NCI-H524 treated with DMSO at 0.1 percent for 48 hours (cell line): Measurements from ENCODE around the gene TGM2.

ENCODE experiments used
- DNase-seq: peaks from one replicate; lab custom pipeline; 2025; lab: John Stamatoyannopoulos, UW

TGM2 gene

DNA sequence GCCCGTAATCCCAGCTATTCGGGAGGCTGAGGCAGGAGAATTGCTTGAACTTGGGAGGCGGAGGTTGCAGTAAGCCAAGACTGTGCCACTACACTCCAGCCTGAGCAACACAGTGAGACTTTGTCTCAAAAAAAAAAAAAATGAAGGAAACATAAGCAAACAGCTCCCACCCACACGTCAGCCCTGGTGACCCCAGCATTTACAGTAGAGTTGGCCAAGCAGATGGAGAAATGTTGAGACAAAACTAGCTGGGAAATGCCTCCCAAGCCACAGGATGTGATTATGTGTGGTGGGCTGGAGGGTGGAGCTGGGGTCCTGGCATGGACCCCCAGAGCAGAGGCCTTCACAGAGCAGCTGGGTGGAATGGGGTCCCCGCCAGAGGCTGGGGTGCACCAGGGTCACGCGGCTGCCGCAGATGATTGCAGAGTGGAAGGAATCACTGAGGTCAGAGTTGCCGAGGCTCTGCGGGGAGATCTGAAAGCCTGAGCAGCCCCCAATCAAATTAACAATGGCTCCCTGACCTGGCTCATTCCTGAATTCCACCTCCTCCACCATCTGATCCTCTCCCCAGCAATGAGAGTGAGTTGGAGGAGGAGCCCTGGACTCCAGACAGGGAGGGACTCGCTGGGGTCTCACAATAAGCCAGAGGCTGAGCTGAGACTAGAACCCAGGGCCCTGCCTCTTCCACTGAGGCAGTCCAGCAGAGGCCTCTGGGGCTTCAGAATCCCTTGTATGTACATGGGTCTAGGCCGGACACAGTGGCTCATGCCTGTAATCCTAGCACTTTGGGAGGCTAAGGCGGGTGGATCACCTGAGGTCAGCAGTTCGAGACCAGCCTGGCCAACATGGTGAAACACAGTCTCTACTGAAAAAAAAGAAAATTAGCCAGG, 34.7 kb upstream of the TGM2 start:
- DNase-seq = no peak

DNA sequence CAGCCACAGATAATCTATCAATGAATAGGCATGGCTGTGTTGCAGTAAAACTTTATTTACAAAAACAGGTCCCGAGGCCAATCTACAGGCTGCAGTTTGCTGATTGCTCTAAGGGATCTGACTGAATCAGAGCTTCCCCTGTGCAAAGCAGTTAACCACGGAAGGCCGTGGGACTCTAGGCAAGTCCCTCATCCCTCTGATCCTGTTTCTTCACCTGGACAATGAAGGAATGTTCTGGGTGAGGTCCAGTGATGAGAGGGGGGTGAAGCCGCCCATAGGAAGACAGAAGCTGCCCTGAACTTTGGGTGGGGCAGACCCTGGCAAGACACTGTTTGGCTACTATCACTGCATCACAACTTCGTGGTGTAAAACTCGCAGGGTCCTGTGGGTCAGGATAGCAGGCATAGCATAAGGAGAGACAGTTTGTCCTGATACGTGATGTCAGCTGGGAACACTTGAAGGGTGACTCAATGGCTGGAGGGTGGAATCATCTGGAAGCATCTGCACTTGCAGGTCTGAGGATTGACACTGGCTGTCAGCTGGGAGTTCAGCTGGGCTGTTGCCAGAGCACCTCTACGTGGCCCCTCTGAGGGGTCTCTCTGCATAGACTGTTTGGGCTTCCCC, 33.3 kb upstream of the TGM2 start:
- DNase-seq = no peak

DNA sequence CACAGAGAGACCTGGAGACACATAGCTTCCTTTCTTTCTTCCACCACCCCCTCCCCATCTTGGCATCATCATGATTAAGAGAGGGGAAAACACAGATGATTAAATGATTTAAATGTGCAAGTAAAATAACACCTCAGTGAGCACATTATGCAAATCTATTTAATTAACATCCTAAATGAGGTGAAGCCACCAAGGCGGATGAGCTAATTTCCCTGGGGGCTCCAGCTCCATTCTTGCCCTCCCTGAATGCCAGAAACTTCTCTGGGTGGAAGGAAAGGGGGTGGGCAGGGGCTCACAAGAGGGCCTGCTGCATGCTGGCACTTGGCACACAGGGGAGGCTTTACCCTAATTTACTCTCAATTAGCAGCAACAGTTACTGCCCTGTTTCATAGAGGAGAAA, 32.5 kb upstream of the TGM2 start:
- no peak for DNase-seq

DNA sequence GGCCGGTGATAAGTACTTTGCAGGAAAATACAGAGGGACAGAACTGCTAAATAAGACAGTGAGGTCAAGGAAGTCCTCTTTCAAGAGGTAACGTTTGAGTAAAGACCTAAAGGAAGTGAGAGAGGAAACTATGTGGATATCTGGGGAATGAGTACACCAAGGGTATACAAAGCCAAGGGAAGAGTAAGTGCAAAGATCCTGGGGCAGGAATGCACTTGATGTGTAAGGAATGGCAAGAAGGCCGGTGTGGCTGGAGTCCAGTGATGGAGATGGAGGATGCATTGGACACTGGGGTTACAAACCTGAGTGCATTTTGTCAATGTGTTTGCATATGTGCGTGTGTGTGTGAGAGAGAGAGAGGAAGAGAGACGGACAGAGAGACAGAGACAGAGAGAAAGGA, 32.1 kb upstream of the TGM2 start:
- no peak for DNase-seq

DNA sequence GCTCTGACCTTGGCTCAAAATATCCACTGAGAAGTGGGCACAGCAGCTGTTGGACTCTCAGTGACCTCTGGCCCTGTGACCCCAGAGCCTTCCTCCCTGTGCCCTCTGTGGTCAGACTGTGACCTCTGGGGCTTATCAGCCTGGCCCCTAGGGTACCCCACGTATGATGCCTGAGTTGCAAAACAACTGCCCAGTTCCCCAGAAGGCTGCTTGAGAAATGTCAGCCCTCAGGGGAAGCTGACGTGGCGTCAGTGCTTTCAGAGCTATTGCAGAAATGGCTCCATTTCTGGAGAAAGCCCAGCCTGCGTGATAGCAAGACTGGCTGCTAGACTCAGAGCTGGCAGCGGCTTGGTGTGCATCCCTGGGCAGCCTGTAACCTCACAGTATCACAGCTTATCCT, 31.5 kb upstream of the TGM2 start:
- no peak for DNase-seq

DNA sequence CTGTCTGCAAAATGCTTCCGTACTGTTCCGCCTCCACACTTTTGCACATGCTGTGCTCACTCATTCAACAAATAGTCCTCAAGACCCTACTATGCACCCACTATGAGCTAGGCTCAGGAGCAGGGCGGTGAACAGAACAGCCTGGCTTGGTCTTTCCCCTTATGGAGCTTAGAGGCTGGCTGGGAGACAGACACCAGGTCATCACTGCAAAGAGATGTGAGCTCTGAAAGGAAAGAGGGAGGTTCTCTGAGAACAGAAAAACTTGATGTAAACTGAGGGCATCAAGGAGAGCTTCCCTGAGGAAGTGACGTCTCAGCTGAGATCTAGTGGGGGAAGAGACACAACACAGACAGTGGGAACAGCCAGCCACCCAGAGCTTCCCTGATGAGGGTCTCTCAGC, 31.0 kb upstream of the TGM2 start:
- no peak for DNase-seq

DNA sequence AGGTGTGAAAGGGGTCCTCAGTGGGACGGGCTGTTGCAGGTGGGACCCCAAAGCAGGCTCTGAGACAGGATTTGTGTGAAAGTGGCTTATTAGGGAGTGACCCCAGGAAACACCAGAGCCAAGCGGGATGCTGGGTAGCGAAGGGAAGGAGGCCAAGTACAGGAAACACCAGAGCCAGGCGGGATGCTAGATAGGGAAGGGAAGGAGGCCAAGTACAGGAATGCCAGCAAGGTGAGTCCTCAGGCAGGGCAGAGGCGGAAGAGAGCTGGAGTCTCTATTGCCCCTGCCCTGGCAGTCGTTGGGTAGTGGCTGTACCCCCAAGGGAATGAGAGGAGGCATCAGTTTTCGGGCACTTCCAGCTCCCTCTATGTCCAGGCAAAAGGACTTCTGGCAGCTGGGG, 30.5 kb upstream of the TGM2 start:
- no peak for DNase-seq

DNA sequence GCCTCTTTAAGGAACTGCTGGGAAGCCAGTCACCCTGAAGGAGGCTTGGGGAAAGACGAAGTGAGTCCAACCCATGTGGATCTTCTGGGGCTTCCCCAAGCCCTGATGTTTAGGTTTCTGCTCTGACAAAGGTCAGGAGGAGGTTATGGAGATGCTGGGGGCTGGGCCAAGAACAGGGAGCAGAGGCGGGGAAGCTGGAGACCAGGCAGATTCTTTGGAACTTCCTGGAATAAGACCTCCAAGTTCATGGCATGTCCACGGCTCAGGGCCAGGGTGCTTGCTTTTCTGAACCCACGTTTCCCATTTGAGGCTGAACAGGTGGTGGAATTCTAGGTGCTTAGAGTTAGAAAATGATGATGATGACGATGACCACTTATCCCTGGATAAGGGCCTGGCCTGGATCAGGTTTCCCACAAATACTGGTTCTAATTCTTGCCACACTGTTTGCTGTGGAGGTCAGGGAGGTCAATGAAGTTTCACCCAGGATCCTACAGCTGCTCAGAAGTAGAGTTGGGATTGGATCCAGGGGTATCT, 30.0 kb upstream of the TGM2 start:
- no peak for DNase-seq

DNA sequence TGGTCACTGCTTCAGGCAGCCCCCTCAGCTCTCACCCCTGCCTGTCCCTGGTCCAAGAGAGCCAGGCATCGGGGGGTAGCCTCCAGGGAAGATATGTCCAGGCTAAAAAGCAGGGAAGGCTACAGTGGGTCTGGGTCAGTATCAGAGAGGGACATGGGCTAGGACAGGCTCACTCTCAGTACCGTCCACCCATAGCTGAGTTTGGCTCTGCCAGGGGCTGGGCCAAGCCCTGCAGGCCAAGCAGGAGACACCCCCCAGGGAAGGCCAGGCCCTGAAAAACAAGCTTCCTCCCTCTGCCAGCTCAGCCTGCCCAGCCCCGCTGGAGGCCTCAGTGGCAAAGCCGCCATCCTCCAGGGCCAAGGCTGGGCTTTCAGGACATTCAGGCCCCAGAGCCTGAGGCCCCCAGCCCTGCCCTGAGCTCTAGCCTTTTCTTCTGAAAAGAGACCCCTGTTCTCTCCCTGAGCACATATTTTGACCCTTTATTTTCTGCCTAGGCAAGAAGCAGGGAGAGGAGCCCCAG, 28.6 kb upstream of the TGM2 start:
- DNase-seq = no peak

DNA sequence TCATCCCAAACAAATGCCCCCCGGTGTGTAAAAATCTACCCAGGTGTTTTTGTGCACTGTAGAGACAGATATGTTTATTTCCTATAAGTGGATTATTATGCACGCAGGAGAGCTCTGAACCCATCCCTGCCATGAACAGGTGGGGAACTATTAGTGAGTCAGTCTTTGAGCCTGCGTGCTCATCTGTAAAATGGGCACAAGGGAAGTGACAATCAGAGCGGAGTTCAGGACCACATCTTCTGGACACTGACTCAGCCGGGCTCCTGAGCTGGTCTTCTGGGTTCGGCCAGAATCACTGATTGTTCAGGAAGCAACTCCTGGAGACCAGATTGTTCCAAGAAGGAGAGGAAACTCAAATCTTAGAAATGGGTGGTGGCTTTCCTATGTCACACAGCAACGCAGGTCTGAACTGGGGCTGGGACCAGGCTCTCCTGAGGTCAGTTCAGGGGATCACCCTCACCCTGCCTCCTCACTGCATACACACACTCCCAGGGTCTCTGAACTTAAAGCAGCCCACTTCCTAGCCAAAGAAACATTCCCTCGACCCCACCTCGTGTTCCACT, 27.3 kb upstream of the TGM2 start:
- no peak for DNase-seq

DNA sequence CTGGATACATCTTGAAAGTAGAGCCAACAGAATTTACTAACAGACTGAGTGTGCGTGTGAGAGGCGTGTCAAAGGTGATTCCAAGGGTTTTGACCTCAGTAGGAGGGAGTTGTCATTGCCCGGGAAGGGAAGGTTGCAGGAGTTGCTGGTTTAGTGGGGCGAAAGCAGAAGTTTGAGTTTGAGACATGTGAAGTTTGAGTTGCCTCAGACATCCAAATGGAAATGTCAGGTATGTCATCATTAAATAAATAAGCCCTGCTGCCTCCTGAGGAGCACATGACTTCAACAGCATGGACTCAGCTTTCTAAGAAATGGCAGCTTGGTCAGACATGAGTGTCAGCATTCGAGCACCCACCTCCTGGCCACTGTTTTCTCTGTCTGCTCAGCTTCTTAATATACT, 26.6 kb upstream of the TGM2 start:
- no peak for DNase-seq

DNA sequence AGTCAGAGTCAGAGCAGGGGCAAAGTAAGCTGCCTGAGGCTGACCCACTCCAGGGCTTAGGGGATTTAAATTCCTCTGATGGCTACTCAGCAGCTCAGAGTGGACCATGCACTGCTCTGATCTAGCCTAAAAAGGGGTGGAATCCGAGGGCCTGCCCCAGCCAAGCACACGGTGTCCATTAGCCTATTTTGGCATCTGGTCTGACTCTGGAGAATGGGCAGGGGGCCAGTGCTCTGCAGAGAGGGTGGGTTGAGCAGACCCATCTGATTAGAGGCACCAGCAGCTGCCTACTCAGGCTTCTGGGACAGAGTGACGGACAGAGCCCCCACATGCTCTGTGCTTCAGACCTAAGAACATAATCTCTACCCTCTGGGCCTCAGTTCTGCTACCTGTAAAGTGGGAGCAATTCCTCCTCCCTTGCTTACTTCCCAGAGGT, 25.9 kb upstream of the TGM2 start:
- no peak for DNase-seq

DNA sequence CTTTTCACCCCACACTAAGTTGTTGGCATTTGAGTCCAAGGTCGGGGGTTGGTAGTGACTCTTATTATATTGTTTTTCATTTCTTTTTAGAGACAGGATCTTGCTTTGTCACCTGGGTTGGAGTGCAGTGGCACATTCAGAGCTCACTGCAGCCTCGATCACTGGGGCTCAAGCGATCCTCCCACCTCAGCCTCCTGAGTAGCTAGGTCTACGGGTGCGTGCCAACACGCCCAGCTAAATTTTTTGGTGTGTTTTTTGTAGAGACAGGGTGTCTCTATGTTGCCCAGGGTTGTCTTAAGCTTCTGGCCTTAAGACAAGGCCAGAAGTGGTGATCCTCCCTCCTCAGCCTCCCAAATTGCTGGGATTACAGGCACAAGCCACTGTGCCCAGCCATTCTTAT, 25.1 kb upstream of the TGM2 start:
- no peak for DNase-seq

DNA sequence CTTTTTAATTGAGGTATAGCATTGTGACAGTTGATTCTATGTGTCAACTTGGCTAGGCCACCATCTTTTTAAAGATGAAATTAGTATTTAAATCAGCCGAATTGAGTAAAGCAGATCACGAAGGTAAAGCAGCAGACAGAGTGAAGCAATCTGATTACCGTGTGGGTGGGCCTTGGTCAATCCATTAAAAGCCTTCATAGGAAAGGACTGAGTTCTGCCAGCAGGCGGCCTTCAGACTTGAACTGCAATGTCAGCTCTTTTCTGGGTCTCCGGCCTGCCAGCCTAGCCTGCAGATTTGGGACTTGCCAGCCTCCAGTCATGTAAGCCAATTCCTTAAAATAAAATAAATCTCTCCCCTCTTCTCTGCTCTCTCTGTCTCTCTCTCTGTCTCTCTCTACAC, 22.4 kb upstream of the TGM2 start:
- DNase-seq = no peak

DNA sequence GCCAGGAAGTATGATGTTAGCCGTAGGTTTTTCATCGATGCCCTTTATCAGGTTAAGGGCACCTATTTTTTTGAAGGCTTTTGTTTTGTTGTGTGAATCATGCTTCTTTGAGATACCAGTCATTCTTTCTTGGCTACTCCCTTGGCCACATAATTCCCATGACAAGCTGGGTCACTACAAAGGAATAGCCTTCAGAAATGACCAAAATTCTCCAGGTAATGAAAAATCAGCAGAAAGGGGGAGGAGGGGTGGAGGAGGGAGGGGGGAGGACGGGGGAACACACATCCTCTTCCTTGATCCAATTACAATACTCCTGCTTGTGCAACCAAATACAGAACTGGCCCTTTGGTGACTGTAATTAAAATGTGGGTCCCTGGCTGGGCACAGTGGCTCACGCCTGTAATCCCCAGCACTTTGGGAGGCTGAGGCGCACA, 21.7 kb upstream of the TGM2 start:
- no peak for DNase-seq

DNA sequence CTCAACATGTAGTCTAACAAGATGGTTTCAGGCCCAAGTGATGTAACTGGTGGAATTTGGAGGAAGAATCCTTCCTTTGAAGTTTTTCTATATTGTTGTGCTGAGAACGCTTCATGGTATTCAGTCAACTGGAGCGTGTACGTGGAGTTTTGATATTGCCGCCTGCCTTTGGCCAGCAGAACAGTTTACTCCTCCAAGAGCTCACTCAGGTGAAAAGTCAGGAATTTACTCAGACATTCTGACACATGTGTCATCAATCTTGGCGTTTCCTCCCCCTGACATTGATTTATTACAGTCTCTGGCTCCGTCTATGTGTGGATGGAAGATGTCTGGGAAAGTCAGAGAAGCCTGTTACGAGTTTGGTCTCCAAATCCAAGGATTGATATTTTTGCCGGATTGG, 19.0 kb upstream of the TGM2 start:
- DNase-seq = no peak

DNA sequence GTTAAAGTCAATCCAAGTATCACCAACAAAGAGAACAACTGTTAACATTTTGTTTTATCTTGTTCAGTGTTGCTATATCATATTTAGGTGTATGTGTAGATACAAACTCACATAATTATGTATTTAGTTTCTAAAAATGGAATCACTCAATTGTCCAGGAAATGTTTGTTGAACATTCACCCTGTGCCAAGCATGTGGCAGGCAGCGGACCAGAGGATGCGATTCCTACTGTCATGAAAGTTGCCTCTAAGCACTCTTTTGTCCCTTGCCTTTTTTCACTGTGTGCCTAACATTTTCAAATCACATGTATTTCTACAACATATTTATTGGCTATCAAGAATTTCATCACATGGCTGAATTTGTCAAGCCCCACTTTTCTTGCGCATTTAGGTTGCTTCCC, 16.9 kb upstream of the TGM2 start:
- no peak for DNase-seq

DNA sequence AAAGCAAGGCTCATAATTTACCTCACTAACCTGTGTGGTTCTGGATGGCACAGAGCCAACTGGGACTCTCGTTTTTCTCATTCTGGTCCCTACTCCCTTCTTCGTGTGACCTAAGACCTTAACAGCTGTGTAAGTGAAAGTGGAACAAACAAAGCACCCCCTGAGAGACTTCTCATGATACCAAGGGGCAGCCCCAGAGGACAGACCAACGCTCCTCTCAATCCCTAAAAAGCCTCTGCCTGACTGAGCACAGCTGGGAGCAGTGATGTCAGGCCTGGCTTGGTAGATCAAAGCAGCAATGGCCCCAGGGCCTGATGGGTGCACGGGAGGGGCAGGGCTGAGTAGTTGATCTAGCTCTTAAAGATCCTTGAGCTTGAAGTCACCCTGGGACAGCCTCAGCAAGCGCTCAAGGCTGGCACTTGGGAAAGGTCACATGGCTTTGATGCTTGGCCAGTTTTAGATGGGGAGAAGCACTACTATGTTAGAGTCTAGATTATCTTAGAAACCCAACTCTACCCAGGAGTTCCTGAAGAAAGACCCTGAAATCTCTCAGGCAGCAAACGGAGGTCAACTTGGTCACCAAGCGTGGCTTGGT, 16.2 kb upstream of the TGM2 start:
- DNase-seq = no peak

DNA sequence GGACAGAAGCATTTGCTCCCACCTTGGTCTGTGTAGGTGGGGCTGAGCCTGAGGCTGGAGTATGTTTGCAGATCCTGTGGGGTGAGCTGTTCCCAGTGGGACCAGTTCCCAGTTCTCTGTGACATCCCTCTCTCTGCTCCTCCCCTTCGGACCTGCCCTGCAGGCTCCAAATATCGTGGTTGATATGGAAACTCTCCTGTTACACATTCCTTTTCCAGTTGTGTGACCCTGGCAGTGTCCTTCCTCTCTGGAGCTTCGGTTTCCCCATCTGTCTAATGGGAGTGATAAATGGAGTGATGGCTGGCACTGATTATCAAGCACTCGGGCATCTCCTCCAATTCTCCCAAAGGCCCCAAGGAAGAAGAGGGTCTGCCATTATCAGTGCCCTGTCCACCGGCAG, 15.7 kb upstream of the TGM2 start:
- no peak for DNase-seq

DNA sequence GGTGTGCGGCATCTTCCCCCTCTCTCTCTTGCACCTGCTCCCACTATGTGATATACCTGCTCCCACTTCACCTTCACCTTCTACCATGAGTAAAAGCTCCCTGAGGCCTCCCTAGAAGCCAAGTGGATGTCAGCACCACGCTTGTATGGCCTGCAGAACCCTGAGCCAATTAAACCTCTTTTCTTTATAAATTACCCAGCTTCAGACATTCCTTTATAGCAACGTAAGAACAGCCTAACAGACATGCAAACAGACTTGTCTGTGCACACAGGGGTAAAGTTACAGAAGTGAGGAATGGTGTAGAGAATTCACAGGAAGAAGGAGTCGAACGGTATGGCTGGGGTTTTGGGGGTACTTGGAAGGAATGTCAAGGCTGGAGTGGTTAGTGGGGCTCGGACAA, 14.8 kb upstream of the TGM2 start:
- no peak for DNase-seq

DNA sequence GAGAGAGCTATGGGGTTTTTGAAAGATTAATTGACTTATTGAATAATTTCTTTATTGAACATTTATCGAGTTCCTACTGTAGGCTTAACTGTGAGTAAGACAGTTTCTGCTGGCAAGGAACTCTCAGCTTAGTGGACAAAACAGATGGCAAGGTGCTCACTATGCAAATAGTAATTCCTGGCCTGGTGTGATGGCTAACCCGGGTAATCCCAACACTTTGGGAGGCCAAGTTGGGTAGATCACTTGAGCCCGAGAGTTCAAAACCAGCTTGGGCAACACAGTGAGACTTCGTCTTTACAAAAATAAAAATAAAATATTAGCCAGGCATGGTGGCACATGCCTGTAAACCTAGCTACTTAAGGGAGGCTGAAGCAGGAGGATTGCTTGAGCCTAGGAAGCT, 13.5 kb upstream of the TGM2 start:
- DNase-seq = no peak

DNA sequence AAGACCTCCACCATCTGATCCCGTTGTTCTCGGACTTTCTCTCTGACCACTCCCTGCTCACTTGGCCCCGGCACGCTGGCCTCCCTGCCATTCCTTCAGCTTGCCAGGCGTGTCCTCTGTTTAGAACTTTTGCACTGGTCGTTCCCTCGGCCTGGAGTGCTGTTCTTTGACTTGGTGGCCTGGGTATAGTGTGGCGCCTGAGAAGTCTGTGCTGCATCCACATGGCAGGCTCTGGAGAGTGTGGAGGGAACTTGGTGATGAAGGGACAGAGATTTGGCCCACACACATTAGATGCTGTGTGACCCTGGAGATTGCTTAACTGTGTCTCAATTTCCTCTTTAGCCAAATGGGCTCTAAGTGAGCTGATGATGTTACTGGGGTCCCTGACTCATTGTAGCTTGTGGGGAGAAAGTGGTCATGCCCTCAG, 13.0 kb upstream of the TGM2 start:
- DNase-seq = no peak

DNA sequence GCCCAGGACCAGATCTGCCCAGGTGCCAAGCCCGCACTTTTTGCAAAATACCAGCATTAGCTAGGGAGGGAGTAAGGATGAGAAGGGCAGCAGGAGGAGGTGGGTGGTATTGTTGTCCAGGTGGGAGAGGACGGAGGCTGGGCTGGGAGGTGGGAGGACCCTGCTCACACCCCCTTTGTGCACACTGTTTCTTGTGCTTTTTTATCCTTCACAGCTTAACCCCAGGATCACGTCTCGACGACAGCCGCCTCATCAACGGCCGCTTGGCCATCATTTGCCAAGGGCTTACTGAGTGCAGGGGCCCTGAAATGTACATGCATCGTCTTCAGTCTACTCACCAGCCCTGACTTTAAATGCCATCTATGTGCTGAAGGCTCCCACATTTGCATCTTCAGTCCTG, 12.1 kb upstream of the TGM2 start:
- DNase-seq = no peak
